Measurements from ENCODE around the gene TMEM106C.

Gene TMEM106C

GRCh38 chr12:47995981-47996401 lies 32.6 kb downstream of the TMEM106C start:
- no peak for DNase-seq (ENCODE audit: low spot score)

GRCh38 chr12:47997321-47997720 lies 33.9 kb downstream of the TMEM106C start:
- DNase-seq (ENCODE audit: low spot score), result no peak

- DNase-seq (ENCODE audit: low spot score), result no peak
Measured at GRCh38 chr12:47999816-48000215, 36.4 kb downstream of the TMEM106C start.

- no peak for DNase-seq (ENCODE audit: low spot score)
Measured at GRCh38 chr12:48000878-48001504, 37.6 kb downstream of the TMEM106C start.

GRCh38 chr12:48001505-48002413 lies 38.4 kb downstream of the TMEM106C start:
- peak; percentile 79 for DNase-seq (ENCODE audit: low spot score)

- DNase-seq (ENCODE audit: low spot score), result no peak
Measured at GRCh38 chr12:48002414-48002730, 39.0 kb downstream of the TMEM106C start.

GRCh38 chr12:48002773-48003218 lies 39.4 kb downstream of the TMEM106C start:
- peak; percentile 65 for DNase-seq (ENCODE audit: low spot score)

GRCh38 chr12:48003226-48004052 lies 40.0 kb downstream of the TMEM106C start:
- DNase-seq (ENCODE audit: low spot score), result no peak

- DNase-seq (ENCODE audit: low spot score), result peak; percentile 80
Measured at GRCh38 chr12:48004053-48004941, 40.9 kb downstream of the TMEM106C start, which contains the start of gene COL2A1. TSS of gene COL2A1 (minus strand) at chr12:48004476. CDS start at chr12:48004321, 155 bp downstream.

GRCh38 chr12:48005001-48005749 lies 41.8 kb downstream of the TMEM106C start:
- no peak for DNase-seq (ENCODE audit: low spot score)

- DNase-seq (ENCODE audit: low spot score), result no peak
Measured at GRCh38 chr12:48005750-48006021, 42.3 kb downstream of the TMEM106C start.

- no peak for DNase-seq (ENCODE audit: low spot score)
Measured at GRCh38 chr12:48007206-48007605, 43.8 kb downstream of the TMEM106C start.

GRCh38 chr12:48008349-48008748 lies 45.0 kb downstream of the TMEM106C start:
- no peak for DNase-seq (ENCODE audit: low spot score)

- DNase-seq (ENCODE audit: low spot score), result no peak
Measured at GRCh38 chr12:48008950-48009349, 45.6 kb downstream of the TMEM106C start.

- DNase-seq (ENCODE audit: low spot score), result no peak
Measured at GRCh38 chr12:48009471-48009870, 46.1 kb downstream of the TMEM106C start.

- DNase-seq (ENCODE audit: low spot score), result no peak
Measured at GRCh38 chr12:48010366-48010970, 47.1 kb downstream of the TMEM106C start.

GRCh38 chr12:48012070-48012469 lies 48.7 kb downstream of the TMEM106C start:
- no peak for DNase-seq (ENCODE audit: low spot score)

GRCh38 chr12:48013287-48013686 lies 49.9 kb downstream of the TMEM106C start:
- DNase-seq (ENCODE audit: low spot score), result no peak

- DNase-seq (ENCODE audit: low spot score), result no peak
Measured at GRCh38 chr12:48015129-48015528, 51.7 kb downstream of the TMEM106C start.

- DNase-seq (ENCODE audit: low spot score), result no peak
Measured at GRCh38 chr12:48015954-48016353, 52.6 kb downstream of the TMEM106C start.

Data from HuH-7 (cell line).